ENCODE results near the gene CCDC97. TPM values are rescaled to one million over a fixed set of nuclear protein-coding genes. Genes with fewer than 3 reads are reported as not detected.

CCDC97 gene
- total and polyA plus RNA-seq, 11 donors = 10.0 to 22.2 (median 14.2) TPM

DNA sequence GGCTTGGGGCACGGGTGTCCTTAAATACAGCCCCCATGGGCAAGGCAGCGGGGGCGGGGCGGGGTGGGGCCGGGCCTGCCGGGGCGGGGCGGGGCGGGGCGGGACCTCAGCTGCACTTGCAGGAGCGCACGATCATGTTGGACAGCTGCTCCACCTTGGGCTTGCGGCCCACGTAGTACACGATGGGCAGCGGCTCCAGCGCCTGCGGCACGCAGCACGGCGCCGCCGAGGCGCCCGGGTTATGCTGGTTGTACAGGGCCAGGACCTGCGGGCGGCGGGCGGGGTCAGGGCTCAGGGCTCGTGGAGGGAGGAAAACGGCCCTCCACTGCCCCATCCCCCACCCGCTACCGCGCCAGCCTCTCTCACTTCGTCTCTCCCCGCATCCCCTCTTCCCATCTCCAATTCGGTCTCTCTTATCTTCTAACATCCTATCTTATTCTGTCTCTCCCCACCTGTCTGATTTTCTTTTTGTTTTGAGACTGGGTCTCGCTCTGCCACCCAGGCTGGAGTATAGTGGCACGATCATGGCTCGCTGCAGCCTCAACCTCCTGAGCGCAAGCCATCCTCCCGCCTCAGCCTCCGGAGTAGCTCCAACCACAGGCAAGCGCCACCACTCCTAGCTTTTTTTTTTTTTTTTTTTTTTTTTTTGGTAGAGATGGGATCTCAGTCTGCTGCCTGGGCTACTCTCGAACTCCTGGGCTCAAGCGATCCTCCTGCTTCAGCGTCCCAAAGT lies 21.1 kb downstream of the CCDC97 start:
- no peaks in the 10 kb centered on the region for H3K27me3 ChIP-seq
- no peaks in the 10 kb centered on the region for H3K9me3 ChIP-seq
- peaks cover 0 to 85% (median 31%) of the 10 kb centered on the region in 12 donors for H3K4me1 ChIP-seq
- ATAC-seq (no peak), DNase-seq (no peak)
- TF ChIP-seq POLR2A (IDR thresholded peaks at IDR 0.05) (no peak), CTCF (IDR thresholded peaks at IDR 0.05) (no peak)
- no peak overlapping the region for H3K4me3 ChIP-seq
- intact Hi-C loops (cut with DNase I) = no loop called here
- 61 to 74% (median 70%) methylated on average over 35 to 47 of the region's 47 CpGs for WGBS, 4 donors
- peaks cover 0 to 65% (median 19%) of the 10 kb centered on the region in 9 donors for H3K36me3 ChIP-seq
- no peak overlapping the region for H3K27ac ChIP-seq

- H3K36me3 ChIP-seq = peaks cover 0 to 74% (median 21%) of the 10 kb centered on the region in 9 donors
- intact Hi-C loops (cut with DNase I) = no loop called here
- ATAC-seq = no peak
- no peak overlapping the region for H3K27ac ChIP-seq
- H3K9me3 ChIP-seq = no peaks in the 10 kb centered on the region
- peaks cover 0 to 76% (median 22%) of the 10 kb centered on the region in 12 donors for H3K4me1 ChIP-seq
- TF ChIP-seq CTCF (IDR thresholded peaks at IDR 0.05) (no peak), POLR2A (IDR thresholded peaks at IDR 0.05) (no peak)
- WGBS, 4 donors = 92 to 95% (median 93%) methylated on average over 14 to 16 of the region's 16 CpGs
- no peaks in the 10 kb centered on the region for H3K27me3 ChIP-seq
- H3K4me3 ChIP-seq = no peak overlapping the region
- no peak for DNase-seq
Measured at GRCh38 chr19:41332000-41332399, 22.0 kb downstream of the CCDC97 start.

DNA sequence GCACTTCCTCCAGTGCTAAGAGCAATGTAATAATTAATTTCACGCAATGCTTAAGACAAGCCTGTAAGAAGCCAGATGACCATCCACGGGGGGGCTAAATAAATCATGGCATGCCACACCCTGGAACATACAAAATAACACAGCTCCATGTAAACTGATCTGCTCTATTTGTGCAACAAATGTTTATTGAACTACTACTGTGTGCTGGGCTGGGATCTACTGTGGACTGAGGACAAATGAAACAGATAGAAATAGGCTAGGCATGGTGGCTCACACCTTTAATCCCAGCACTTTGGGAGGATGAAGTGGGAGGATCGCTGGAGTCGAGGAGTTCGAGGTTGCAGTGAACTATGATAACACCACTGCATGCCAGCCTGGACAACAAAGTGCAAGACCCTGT lies 22.5 kb downstream of the CCDC97 start:
- no peak for ATAC-seq
- 92 to 96% (median 95%) methylated on average over 5 of the region's 5 CpGs for WGBS, 4 donors
- Histone ChIP-seq H3K36me3 (peaks cover 0 to 79% (median 24%) of the 10 kb centered on the region in 9 donors), H3K4me3 (no peak overlapping the region), H3K4me1 (peaks cover 0 to 72% (median 17%) of the 10 kb centered on the region in 12 donors), H3K27ac (no peak overlapping the region), H3K9me3 (no peaks in the 10 kb centered on the region), H3K27me3 (no peaks in the 10 kb centered on the region)
- TF ChIP-seq POLR2A (IDR thresholded peaks at IDR 0.05) = no peak
- TF ChIP-seq CTCF (IDR thresholded peaks at IDR 0.05) = no peak
- intact Hi-C loops (cut with DNase I) = no loop called here
- no peak for DNase-seq

GRCh38 chr19:41334793-41335192 lies 24.8 kb downstream of the CCDC97 start:
- Histone ChIP-seq H3K4me3 (peak overlapping the region in 1 of 12 donors; percentile 15), H3K4me1 (peaks cover 0 to 53% (median 5%) of the 10 kb centered on the region in 12 donors), H3K27me3 (no peaks in the 10 kb centered on the region), H3K9me3 (no peaks in the 10 kb centered on the region), H3K36me3 (peaks cover 0 to 89% (median 39%) of the 10 kb centered on the region in 9 donors), H3K27ac (peak overlapping the region in 7 of 12 donors; percentile 23 to 88 (median 43))
- 57 to 79% (median 67%) methylated on average over 5 of the region's 5 CpGs for WGBS, 4 donors
- intact Hi-C loops (cut with DNase I) = loop anchor here in 1 of 10 donors (2.0 kb wide), 1 partner anchor 14 kb away; no protein-coding TSS in a partner anchor
- DNase-seq (no peak), ATAC-seq (peak; percentile 32 to 71 (median 50))
- TF ChIP-seq POLR2A (IDR thresholded peaks at IDR 0.05) (no peak), CTCF (IDR thresholded peaks at IDR 0.05) (no peak)

All from heart left ventricle (tissue), 16 donors.